Activated CD8-positive, alpha-beta memory T cell treated with anti-CD3 and anti-CD28 coated beads for 1 hour (primary cell): Measurements from ENCODE around the gene STKLD1.

Source experiments
- DNase-seq, 2 donors: peaks; one replicate each; pipeline ENCODE4 v3.0.0-alpha.2; 2020; ENCODE audit warnings: low read depth in 1 of 2; ENCODE audit errors: extremely low read depth in 1 of 2

The STKLD1 gene

DNA sequence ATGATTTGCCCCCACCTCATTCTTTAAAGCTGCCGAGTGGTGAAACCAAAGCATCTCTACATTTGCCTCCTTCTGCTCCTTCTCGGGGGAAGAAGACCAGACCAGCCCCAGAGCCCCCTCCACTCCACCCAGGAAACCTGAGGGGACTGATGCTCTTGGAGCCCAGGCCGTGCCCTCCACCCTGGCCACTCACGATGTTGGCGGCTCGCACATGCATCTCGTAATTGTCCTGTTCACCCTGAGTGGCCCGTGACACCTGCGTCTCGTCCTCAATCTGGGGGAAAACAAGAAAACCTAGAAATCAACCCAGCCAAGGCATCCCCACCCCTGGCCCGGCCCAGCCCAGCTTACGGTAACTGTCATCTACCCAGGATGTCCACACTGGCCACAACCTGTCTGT is 31.2 kb upstream of the STKLD1 start:
- DNase-seq, result no peak

- no peak for DNase-seq
Observed at GRCh38 chr9:133345596-133345995, 30.6 kb upstream of the STKLD1 start.

GRCh38 chr9:133346021-133346785 is 30.0 kb upstream of the STKLD1 start:
- DNase-seq, result no peak

DNA sequence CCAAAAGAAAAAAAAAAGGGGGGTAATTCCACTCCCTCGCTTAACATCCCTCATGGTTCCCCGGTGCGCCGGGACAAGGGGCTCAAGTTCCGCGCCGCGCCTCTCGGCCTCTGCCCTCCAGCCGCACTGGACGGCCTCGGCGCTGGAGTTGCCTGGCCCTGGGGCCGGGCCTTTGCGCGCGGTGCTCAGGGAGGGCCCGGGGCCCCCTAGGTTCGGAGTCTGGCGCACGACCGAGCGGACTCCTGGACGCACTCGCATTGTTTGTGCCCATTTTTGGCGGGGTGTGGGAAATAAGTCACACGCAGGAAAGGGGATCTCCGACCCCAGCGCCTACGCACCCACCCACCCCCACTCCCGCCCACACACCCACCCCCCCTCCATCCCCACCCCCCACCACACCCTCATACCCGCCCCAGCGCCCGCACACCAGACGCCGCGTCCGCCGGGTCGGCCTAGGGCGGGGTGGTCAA is 28.6 kb upstream of the STKLD1 start:
- DNase-seq, result no peak

DNA sequence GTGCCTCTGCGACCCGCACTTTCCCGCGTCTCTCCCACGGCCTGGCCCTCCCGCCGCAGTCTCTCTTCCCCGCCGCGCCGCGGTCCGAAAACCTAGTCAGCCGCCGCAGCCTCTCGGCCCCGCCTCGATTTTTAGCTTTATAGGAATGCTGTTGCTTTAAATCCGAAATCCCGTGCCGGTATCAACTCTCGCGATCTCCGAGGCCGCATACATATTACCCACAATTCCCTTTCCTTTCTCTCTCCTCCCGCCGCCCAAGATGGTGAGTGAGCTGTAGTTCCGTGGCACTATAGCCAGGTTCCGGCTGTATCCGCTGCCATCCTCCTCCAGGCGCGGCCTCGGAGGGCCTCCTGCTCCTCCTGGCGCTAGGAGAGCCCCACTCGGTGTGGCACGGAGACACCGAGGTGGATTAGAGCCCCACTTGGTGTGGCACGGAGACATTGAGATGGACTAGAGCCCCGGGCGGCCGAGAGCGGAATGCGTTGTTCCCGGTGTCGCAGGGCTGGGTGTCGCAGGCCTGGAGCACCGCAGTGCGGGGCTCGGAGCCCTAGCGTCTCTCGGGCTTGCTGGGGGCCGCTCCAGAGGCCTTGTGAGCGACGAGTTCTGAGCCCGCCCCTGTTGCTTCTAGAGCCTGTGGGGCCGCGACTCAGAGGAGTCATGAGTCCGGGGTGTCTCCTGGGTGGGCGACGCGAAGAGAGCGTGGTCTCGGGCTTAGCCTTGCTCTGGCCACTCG is 28.0 kb upstream of the STKLD1 start, which contains the start of the genes MED22 and RPL7A:
MED22 (minus strand) TSS at position 147 of the 733 bp plus-strand sequence. CDS start 1,469 bp downstream, outside the sequence.
RPL7A (plus strand) TSS at position 234 of the 733 bp plus-strand sequence; CDS start at position 260, 26 bp downstream.
- peak; percentile 75 to 77 for DNase-seq

GRCh38 chr9:133348718-133349573 is 27.2 kb upstream of the STKLD1 start:
- no peak for DNase-seq

GRCh38 chr9:133349965-133350616 is 26.1 kb upstream of the STKLD1 start:
- no peak for DNase-seq

DNA sequence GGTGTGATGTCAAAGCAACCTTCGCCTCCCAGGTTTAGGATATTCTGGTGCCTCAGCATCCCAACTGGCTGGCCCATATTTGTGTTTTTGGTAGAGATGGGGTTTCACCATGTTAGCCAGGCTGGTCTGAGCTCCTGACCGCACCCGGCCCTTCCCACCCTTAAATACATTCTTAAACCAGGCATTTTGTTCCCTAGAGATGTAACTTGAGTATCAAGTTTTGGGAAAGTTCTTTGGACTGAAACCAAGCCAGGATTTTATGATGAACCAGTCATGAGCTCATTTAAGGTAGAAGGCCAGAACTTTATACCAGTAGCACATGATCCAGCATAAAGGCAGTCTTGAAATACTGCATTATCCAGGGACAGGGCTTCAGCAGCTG is 24.6 kb upstream of the STKLD1 start:
- no peak for DNase-seq

- no peak for DNase-seq
Observed at GRCh38 chr9:133351908-133352634, 24.1 kb upstream of the STKLD1 start.

DNA sequence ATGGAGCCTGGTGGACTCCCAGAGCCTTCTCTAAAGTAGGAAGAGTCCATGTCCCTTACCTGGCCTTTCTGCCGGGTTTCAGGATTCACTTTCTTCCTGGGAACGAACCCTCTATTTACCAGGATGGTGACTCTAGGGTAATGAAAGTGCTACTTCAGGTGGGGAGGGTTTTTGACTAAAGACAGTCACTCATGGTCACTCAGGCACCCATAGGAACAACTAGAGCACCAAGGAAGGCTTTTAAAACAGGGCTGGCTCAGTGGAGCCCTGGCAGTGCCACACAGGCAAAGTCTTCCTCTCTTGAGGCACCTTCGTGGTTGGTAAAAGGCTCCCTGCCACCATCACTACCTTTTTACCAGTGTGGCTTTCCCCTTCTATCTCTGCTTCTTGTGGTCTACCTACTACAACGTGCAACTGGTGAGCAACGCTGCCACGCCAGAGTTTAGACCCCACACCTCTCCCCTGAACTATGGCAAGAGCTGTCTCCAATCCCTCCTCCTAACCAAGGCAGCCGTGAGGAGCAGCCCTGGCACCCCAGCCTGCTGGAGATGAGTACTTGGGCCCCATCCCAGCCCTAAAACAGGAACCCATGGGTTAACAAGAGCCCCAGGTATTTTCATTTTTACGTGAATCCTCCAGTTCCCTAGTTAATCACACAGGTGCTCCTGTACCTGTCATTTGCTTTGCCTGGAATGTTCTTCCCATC is 23.4 kb upstream of the STKLD1 start:
- DNase-seq, result no peak

DNA sequence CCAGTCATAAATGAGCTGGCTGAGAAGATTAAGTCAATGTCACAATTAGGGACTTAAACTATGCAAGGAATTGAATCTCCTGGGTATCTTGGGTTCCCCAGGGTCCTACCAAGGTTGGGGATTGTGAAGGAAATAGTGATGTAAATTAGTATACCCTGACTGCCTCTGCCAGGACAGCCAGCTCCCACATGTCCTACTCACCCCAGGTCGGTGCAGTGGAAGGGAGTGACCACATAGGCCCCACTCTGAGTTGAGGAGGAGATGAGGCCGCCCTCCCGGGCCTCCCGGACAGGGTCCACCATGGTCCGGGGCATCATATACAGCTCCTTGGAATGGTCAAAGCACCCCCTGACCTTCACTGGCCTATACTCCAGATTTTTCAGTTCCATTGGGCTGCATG is 22.6 kb upstream of the STKLD1 start:
- no peak for DNase-seq

DNA sequence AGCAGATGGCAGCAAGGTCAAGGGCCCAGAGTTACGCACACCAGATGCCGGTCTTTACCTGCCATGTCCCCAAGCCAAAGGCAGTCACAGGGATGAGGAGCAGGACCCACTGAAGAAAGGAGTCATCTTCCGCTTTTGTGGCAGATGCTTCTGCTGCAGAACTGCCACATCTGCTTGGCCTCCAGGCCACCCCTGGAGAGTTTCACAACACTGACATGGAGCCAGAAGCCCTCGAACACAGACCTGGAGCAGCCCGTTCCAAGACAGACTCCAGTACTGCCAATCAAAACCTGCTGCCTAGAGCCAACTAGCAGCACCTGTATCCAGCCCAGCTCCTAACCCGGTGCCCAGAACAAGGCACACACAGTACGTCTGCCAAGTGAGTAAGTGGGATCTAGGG is 21.4 kb upstream of the STKLD1 start:
- DNase-seq, result no peak

DNA sequence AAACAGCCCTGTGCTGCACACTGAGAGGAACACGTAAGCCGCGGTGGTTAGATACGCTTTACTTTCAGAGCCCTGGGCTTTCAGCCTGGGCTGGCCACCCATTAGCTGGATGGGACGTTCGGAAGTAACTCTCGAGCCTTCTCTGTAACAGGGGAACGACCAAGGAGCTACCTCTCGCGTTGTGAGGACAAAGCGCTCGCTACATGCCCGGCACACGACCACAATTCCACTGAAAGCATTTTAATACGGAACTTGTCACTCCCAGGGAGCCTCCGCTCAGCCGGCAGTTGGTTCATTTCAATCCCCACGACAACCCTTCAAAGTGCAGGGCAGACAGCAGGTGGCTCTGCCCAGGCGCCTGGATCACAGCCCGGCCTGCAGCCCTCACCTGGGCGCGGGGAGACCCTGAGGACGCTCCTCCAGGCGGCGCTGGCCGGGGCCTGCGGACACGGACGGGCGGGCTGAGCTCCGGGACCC is 20.2 kb upstream of the STKLD1 start:
- no peak for DNase-seq

- peak; percentile 58 to 87 for DNase-seq
Observed at GRCh38 chr9:133356391-133357091, 19.6 kb upstream of the STKLD1 start, which contains the start of the genes SURF1 and SURF2. SURF1 (minus strand) TSS chr9:133356487; CDS start chr9:133356453, 34 bp downstream. SURF2 (plus strand) TSS chr9:133356550; CDS start chr9:133356593, 43 bp downstream.

DNA sequence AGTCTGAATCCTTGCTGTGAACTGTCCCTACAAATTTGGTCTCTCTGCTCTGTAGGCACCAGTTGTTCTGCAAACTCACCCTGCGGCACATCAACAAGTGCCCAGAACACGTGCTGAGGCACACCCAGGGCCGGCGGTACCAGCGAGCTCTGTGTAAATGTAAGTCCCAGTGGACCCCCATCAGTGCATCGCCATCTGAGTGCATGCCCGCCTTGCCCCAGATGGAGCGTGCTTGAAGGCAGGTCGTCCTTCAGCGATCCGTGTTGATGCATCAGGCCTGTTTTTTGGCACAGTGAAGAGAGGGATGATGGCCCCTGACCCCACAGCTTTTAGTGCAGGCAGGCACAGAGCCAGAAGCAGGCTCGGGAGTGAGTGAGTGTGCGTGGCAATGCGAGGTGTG is 18.5 kb upstream of the STKLD1 start:
- DNase-seq, result no peak

DNA sequence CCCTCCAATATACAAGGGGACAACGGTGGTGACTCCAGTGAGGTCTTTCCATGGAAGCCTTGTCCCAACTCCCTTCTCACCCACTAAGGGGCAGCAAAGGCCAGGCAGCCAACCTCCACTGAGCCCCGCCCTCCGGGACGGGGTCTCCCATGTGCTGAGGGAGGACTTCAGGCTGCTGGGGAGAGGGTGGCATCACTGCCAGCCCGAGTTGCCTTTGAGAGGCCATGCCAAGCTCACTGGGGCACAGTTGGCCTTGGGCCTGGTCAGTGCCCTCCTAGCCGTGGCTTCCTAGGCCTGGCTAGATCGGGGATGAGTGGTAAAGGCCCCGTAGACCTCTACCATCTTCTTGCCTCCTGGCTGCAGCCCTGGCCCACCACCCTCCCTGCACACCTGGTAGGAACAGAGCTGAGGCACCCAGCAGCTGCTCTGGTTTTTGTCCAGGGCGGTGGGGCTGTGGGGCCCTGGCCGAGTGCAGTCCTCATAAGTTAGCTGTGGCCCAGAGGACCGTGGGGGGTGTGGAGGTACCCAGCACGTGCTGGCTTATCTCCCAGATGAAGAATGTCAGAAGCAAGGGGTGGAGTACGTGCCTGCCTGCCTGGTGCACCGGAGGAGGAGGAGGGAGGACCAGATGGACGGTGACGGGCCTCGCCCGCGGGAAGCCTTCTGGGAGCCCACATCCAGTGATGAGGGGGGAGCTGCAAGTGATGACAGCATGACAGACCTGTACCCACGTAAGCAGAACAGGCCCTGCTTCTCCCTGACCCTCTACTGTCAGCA is 16.6 kb upstream of the STKLD1 start:
- no peak for DNase-seq
